ENCODE results near the gene SBNO1.
"Not testable (repeated sequence)": the region's sequence is repeated elsewhere in the genome, so short reads cannot be mapped to it uniquely, and the experiment has no call there.

The SBNO1 gene

DNA sequence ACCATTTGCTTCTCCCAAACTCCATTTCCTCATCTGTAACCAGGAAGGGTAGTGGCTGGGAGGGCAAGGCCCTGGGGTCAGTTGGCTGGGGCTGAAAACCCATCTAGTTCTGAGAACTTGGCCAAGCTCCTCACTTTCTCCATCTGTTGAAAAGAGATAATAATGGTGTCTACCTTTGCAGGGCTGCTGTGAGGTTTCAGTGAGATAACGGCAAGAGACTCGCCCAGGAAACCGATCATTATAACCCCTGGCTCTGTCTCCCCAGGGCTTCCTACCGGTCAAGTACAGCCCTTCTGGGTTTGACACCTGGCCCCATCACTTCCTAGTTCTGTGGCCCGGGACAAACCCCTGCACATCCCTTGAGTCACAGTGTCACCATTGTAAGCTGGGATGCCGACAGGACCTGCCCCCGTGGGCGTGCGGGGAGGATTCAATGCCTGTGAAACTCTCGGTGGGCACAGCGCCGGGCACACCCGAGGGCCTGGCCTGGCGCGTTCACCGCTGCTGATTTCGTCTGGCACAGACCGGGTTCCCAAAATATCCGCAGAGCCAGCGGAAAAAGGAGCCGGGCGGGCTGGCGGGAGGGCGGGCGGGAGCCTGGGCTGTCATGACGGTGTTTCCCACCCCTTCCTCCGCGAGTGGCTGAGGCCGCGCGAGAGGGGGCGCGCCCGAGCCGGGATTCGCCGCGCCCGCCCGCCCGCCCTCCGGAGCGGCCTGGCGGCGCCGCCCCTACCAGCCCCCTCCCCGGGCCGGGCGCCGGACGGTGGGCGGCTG lies 23.7 kb upstream of the SBNO1 start:
- DNase-seq: peak; percentile 92

DNA sequence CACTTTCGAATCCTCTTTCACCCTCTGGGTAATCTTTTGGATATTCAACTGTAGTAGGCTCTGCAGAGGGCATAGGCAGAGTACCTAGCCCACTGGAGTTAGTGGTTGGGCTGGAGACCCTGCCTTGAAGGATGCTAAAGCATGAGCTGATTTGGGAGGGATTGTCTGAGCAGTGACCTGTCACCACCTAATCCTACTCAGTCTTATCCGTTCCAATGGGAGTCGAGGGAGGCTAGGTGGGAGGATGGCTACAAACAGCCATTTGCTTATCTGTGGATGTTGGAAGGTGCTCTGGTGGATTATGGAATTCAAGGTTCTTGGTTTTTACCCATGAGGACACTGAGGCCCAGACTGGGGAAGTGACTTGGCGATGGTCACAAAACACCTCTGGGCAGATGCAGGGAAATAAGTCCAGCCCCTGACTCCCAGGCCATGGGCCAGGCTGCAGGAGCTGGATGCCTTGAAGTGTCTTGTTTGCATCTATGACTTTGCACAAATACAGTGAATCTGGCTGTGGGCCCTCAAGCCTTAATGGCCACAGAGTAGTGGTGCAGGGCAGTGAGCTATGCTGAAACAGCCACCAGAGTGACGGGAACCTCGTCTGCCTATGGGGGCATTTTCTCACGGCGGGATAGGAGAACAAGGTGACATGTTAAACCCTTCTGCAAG lies 23.0 kb upstream of the SBNO1 start:
- no peak for DNase-seq

DNA sequence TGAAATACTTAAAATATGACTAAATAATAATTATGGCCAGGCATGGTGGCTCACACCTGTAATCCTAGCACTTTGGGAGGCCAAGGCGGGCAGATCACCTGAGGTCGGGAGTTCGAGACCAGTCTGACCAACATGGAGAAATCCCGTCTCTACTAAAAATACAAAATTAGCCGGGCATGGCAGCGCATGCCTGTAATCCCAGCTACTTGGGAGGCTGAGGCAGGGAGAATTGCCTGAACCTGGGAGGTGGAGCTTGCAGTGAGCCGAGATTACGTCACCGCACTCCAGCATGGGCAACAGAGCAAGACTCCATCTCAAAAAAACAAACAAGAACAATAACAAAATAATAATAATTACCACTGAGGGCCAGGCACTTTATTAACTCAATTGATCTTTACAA lies 20.9 kb upstream of the SBNO1 start:
- not testable (repeated sequence) for DNase-seq

DNA sequence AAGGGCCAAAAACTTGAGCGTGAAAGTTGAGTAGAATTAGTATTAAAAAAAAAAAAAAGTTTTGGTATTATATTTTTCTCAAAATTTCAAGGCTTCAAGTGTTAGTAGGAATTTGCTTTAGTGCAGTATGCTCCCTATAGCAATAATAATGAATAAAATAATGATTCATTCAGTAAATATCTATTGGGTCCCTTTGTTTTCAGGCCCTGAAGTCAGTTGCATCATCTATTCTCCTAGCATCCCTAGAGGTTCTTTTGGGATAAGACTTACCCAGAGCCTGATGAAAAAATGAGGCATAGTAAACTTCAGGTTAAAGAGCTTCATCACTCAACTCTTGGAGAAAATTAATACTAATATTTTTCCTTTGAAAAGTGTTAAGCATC lies 20.3 kb upstream of the SBNO1 start:
- no peak for DNase-seq

DNA sequence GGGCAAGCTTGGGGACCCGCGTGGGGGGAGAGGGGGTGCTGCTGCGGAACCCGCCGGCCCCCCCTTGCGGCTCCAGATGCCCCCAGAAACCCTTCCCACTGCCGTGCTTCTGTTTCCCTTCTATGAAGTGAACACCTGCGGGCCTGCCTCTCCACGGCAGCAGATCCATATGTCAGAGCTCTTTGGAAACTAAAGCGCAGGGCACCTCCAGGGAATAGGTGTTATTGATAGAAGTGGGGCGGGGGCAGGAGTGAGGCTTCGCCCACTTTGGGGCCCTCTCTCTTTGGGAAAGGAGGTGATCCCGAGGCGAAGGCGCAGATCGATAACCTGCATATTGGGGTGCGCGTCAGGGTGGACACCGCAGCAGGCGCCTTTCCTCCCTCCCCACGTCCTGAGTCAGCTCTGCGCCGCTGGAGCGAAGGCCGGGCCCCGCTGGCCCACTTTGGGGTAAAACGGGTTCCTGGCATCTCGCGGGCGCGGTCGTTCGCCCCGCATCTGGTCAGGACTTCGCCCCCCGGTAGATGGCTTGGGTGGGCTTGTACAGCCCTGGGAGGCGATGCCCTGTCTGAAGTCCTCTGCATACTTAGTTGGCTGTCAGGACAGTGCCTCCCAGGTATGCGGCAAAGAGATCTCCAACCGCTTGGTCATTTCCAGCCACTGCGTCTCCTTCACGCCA lies 19.8 kb upstream of the SBNO1 start:
- DNase-seq: peak; percentile 33

DNA sequence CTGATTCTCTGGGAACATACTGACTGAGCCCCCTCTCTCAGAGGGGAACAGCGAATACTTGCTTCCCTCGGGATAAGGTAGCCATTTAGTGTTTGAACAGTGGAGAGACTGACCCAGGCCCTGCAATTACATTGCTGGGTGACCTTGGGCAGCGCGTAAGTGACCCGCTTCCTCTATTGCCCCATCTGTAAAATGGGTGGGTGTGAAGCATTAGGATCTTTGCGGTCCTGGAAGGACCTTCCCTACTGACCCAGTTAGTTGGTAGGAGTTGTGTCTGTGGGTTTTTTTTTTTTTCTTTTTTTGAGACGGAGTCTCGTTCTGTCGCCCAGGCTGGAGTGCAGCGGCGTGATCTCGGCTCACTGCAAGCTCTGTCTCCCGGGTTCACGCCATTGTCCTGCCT lies 18.0 kb upstream of the SBNO1 start:
- no peak for DNase-seq

DNA sequence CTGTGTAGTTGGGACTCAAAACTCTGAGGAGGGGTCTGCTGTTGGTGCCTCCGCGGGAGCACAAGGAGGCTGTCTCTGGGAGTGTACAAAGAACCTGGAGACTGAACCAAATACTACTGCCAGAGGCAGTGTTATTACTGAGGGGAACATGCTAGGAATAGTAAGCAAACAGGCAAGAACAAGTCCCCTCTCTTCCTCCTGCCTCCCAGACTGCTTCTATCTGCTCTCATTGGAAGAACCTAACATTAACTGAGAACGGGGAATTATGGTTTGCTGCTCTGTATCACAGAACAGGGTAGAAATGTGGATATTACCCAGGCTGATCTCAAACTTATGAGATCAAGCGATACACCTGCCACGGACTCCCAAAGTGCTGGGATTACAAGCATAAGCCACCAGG lies 14.7 kb upstream of the SBNO1 start:
- no peak for DNase-seq

DNA sequence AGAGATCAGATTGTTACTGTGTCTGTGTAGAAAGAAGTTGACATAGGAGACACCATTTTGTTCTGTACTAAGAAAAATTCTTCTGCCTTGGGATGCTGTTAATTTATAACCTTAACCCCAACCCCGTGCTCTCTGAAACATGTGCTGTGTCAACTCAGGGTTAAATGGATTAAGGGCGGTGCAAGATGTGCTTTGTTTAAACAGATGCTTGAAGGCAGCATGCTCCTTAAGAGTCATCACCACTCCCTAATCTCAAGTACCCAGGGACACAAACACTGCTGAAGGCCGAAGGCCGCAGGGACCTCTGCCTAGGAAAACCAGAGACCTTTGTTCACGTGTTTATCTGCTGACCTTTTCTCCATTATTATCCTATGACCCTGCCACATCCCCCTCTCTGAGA lies 7.8 kb upstream of the SBNO1 start:
- DNase-seq: not testable (repeated sequence)

DNA sequence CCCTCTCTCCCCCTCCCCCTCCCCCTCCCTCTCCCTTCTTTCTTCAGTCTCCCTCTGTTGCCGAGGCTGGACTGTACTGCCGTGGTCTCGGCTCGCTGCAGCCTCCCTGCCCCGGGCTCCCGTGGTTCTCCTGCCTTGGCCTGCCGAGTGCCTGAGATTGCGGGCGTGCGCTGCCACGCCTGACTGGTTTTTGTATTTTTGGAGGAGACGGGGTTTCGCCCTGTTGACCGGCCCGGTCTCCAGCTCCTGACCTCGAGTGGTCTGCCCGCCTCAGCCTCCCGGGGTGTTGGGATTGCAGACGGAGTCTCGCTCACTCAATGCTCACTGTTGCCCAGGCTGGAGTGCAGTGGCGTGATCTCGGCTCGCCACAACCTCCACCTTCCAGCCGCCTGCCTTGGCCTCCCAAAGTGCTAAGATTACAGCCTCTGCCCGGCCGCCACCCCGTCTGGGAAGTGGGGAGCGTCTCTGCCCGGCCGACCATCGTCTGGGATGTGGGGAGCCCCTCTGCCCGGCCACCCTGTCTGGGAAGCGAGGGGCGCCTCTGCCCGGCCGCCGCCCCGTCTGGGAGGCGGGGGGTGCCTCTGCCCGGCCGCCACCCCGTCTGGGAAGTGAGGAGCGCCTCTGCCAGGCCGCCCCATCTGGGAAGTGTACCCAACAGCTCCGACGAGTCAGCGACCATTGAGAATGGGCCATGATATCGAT lies 7.2 kb upstream of the SBNO1 start:
- DNase-seq: not testable (repeated sequence)

DNA sequence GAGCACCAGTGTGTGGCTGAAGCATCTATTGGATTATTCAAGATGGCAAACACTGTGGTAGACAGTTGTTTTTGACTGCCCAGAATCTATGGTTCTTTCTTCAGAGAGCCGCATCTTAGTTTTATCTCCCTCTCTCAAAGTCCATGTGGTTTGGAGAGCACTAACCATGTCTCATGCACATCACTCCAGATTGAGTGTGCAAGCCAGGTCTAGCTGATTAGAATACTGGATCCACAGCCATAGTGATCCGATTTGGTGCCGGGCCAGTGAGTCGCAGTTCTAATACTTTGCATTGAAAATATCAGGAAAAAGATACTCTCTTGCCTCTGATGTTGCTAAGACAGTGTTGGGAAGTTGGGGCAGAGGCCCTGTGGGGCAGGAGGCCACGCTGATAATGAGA lies 4.6 kb upstream of the SBNO1 start:
- DNase-seq: no peak

DNA sequence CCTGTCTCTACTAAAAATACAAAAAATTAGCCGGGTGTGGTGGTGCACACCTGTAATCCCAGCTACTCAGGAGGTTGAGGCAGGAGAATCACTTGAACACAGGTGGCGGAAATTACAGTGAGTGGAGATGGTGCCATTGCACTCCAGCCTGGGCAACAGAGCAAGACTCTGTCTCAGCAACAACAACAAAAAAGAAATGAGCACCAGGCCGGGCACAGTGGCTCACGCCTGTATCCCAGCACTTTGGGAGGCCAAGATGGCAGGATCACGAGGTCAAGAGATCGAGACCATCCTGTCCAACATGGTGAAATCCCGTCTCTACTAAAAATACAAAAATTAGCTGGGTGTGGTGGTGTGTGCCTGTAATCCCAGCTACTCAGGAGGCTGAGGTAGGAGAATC lies 3.8 kb upstream of the SBNO1 start:
- DNase-seq: not testable (repeated sequence)

DNA sequence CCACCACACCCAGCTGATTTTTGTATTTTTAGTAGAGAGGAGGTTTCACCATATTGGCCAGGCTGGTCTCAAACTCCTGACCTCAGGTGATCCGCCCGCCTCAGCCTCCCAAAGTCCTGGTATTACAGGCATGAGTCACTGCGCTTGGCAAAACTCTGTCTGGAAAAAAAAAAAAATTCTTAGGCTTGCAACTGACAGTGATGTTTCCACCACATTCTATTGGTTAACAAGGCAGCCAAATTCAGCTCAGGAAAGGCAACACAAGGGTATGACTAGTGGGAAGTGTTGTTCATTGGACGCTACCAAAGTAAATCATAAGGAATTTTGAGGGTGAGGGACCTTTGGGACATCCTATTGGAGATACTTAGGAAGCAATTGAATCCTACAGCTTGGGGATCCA lies 2.9 kb upstream of the SBNO1 start:
- no peak for DNase-seq

DNA sequence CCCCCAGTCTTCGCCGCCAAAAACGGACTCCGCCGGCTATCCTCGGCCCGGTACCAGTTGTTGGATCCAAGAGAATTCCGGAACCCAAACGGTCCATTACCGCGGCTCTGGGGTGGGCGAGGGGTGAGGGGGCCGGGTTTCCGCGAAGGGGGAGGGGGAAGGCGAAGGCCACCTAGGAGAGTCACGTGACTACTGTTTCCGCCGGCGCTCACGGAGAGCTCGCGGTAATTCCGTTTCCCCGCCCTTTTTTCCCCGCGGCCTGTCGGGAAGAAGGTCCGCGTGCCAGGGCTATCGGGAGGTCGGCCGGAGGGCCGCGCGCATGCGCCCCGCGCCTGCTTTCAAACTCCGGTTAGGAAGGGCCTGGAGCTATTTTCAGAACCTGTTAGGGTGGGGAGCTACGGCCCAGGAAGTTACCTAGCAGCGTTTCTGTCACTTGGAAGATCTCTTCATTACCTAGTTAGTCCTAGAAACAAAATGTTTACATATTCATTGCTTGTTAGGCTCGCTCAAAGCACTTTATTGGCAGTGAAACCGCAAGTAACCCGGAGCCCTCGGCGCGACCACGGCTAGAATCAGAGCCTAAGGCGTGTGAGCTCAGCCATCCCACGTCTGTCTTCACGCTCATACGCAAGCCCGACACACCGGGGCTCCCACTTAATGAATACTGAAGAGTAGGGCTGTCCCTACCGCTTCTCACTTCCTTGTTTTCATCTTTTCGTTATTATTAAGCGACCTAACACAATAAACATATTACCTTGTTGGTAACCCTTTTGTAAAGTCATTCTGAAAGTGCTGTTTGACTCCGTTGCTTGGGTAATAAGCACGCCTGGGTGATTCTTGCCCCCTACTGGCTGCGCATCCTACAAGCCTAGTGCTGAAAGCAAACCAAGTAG lies 624 bp upstream of the SBNO1 start:
- peak; percentile 99 for DNase-seq

DNA sequence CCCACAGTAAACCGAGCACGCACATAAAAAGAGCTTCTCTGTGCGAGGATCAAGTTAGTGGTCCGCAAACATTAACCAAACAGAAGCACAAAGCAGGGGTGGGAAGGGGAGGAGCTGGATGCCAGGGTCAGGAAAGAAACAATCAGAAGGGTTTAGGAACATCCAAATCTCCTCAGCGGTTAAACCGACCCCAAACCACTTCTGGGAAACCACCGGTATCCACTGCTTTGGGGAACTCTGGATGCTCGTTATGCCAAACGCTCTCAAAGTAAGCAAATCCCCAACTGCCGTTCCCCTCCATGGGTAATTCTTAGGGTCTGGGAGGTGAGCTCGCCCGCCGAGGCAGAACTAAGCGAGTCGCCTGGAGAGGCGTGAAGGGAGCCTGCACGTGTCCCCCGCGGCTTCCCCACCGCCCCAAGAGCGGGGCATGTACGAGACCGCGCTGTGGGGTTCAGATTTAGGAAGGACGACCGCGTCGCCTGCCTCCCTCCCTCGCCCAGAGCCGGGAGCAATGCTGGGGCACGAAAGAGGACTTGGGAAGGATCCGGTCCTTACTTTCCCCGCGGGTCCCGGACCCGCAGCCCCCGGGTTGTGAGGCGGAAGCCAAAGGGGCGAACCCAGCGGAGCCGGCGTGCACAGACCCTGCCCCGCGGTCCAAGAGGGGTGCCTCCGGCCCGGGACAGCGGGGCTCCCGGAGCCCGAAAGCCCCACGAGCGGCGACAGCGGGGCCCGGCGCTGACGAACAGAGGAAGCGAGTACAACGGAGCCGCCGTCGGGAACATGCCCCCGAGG lies 711 bp downstream of the SBNO1 start:
- DNase-seq: peak; percentile 29

DNA sequence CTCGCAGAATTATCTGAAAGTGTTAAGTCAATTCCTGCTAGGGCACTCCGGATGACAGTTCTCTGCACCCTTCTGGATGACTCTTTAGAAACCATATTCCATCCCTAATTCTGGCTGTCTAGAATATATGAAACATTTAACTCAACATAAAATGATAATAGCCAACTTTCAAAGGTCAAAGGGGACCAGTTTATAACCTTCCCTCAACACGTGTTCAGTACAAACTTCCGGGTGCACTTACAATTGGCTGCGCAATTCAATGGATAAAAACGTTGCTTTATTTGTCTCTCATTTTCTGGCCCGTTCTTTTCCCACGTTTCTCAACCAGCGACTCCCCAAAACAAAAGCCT lies 1.3 kb downstream of the SBNO1 start:
- DNase-seq: no peak

DNA sequence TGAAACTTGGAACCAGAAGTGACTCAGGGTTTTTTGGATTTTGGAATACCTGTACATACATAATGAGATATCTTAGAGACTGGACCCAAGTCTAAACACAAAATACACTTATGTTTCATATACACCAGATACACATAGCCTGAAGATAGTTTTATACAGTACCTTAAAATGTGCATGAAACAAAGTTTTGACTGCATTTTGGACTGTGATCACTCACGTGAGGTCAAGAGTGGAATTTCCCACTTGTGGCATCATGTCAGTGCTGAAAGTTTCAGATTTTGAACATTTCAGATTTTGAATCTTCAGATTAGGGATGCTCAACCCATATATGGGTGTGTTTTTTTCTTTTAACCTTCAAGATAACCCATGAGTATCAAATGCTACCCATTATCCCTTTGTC lies 6.6 kb downstream of the SBNO1 start:
- no peak for DNase-seq

DNA sequence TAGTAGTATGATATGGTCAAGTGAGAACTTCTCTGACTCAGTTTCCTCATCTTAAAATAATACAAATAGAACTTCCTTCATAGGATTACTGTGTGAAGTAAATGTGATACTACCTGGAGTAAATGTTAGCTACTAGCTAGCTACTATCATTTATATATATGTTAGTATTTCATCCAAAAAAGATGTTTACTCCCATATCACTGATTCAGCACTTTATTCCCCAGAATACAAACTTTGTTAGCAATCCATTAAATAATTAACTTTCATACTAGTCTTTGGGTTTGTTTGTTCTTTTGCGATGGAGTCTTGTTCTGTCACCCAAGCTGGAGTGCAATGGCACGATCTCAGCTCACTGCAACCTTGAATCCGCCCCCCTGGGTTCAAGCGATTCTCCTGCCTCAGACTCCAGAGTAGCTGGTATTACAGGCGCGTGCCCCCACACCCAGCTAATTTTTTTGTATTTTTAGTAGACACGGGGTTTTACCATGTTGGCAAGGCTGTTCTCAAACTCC lies 8.4 kb downstream of the SBNO1 start:
- DNase-seq: no peak

DNA sequence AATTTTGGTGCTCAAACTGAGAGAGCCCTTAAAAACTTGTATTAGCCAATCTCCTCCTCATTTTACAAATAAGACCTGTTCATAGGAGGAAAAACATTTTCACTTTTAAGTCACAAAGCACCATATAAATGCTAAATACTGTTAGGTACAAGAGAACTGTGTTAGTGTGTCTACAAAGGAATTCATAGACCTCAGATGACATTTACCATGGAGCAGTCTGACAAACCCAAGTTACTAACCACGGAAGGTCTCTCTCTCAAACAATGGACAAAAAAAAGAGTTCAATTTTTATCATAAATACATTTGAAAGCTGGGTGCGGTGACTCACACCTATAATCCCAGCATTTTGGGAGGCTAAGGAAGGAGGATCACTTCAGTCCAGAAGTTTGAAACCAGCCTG lies 10.0 kb downstream of the SBNO1 start:
- DNase-seq: no peak

DNA sequence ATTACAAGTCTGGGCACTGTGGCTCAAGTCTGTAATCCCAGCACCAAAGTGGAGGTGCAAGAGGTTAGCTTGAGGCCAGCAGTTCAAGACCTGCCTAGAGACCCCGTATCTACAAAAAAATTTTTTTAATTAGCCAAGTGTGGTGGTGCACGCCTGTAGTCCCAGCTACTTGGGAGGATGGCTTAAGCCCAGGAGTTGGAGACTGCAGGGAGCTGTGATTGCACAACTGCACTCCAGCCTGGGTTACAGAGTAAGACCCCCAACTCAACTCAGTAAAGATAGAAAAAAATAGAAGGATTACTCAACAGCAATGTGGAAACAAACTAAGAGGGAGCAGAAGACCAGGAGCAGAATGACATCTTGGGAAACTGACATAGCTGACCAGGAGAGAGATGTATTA lies 13.3 kb downstream of the SBNO1 start:
- no peak for DNase-seq

DNA sequence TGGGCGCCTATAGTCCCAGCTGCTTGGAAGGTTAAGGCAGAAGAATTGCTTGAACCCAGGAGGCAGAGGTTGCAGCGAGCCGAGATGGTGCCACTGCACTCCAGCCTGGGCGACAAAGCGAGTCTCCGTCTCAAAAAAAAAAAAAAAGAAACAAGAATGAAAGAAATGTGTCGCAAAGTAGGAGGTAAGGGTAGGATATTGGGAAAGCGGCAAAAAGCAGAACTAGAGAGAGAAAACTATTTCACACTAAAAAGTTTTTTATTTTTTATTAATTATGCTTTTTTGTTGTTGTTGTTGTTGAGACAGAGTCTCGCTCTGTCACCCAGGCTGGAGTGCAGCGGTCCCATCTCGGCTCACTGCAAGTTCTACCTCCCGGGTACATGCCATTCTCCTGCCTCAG lies 17.7 kb downstream of the SBNO1 start:
- DNase-seq: no peak

DNA sequence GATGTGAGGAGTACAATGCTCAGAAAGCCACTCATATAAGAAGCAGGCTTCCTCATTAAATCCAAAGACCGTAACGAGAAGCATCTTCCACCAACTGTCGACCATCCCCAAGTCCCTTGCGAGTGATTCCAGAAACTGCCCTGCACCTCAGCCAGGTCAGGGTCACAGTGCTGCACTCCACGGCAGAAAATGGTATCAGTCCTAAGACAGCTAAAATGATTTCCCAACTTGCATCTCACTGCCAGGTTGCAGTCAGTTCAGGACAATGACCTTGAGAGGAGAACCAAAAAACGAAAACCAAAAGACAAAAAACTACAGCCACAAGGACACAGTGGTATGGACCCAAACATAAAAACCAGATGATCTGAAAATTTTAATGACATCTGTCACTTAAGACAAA lies 20.6 kb downstream of the SBNO1 start:
- no peak for DNase-seq

DNA sequence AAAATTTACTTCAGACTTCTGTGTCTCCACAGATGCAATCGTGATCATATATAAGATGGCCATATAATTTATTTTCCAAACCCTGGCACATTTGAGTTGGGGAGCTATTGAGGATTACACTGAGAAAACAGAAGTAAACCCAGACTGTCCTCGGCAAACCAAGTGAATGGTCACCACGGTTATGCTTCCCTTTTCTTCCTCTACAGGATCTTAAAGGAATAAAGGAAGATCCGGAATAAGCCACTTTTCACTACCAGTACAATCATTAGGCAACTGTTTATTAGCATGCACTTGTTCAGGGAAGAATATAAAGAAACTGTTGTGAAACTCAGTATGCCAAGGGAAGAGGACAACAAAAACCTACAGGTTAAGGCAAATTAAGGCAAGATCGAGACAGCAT lies 27.6 kb downstream of the SBNO1 start:
- DNase-seq: no peak

All from femur (tissue), 1 donor.